Calu3 (cell line): ENCODE measurements around the gene ZFPM1. TPM values are rescaled to one million over a fixed set of nuclear protein-coding genes. Genes with fewer than 3 reads are reported as not detected.

Experiments used
- BruUV-seq: library from RNA; stranded (reverse); fragments of 400-500 nt; replicated peaks from 2 replicates; lab custom pipeline; 2021; lab: Mats Ljungman, UMichigan
- CTCF ChIA-PET: fragments of 300-600 bp; sonication (Branson Sonifier 250); formaldehyde crosslinking; loops from one replicate; lab custom pipeline; 2022; ENCODE audit warnings: antibody characterized with exemption; lab: Charles Lee
- DNase-seq: peaks from one replicate; pipeline ENCODE4 v3.0.0; 2022
- H3K27ac Mint-ChIP-seq: one replicate; pipeline ENCODE4 v1.8.0; 2022; ENCODE audit warnings: mixed read lengths; ENCODE audit not compliant: unreplicated experiment
- H3K27me3 Mint-ChIP-seq: one replicate; pipeline ENCODE4 v1.8.0; 2022; ENCODE audit warnings: mixed read lengths; ENCODE audit not compliant: unreplicated experiment
- H3K36me3 Mint-ChIP-seq: one replicate; pipeline ENCODE4 v1.8.0; 2022; ENCODE audit warnings: mild to moderate bottlenecking, moderate library complexity, mixed read lengths; ENCODE audit not compliant: insufficient read depth, unreplicated experiment
- H3K4me1 Mint-ChIP-seq: one replicate; pipeline ENCODE4 v1.8.0; 2022; ENCODE audit warnings: mild to moderate bottlenecking, low read depth, mixed read lengths; ENCODE audit not compliant: unreplicated experiment
- H3K4me3 Mint-ChIP-seq: one replicate; pipeline ENCODE4 v1.8.0; 2022; ENCODE audit warnings: mild to moderate bottlenecking, low read depth, moderate library complexity, mixed read lengths; ENCODE audit not compliant: unreplicated experiment
- H3K9me3 Mint-ChIP-seq: one replicate; pipeline ENCODE4 v1.8.0; 2022; ENCODE audit warnings: low read depth, mixed read lengths; ENCODE audit not compliant: unreplicated experiment
- intact Hi-C: fragments of 100-400 bp; cut with micrococcal nuclease; formaldehyde crosslinking; loops from one replicate; pipeline ENCODE4 v1.10.0; 2022; ENCODE audit not compliant: unreplicated experiment
- total RNA-seq: library from RNA; stranded (reverse); gene quantifications from 2 replicates; pipeline ENCODE4 v1.2.3, GENCODE V29; 2022
- TF ChIP-seq, protein P1 (sequence below): fragments of 200-600 bp; IDR thresholded peaks from one replicate; pipeline ENCODE4 v1.8.0; 2022; ENCODE audit warnings: antibody characterized with exemption; ENCODE audit not compliant: unreplicated experiment

The ZFPM1 gene
- total RNA-seq, 1 experiment from 2014 or later = 3.1 TPM

DNA sequence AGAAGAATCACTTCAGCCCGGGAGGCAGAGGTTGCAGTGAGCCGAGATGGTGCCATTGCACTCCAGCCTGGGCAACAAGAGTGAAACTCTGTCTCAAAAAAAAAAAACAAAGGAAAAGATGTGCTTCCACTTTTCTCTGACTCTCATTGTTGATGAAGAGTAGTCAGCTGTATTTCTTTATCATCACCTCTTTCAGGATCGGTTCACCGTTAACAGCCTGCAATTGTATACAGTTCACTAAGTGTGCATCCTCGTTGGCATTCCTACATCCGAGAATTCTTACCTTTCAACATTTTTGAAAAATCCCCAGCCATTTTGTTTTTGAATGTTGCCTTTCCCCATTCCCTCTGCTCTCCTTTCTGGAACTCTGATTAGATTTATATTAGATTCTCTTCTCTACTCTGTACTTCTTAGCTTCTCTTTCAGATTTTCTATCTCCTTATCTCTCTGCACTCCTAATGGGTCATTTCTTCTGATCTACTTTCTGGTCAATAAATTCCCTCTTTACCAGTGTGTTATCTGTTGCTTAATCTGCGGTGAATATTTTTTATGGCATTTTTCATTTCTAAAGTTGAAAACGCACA is 90.2 kb downstream of the ZFPM1 start:
- H3K27ac Mint-ChIP-seq = no peak overlapping the region
- intact Hi-C loops = no loop called here

DNA sequence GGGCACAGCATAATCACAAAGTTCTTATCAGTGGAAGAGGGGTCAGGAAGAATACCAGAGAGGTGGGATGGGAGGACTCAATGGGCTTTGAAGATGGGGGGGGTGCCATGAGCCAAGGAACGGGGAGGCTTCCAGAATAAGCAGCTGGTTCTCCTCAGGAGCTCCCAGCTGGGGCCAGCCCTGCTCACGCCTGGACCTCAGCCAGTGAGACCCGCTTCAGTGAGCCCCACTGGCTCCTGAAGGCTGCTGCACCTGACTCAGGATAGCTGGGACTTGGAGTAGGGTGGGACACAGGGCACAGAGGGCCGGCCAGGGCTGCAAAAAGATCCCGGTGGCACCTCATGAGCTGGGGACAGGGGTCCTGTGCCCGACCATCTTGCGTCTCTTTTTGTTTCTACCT is 92.7 kb downstream of the ZFPM1 start:
- Mint-ChIP-seq H3K36me3 (no peaks in the 10 kb centered on the region), H3K27me3 (peaks cover 86% of the 10 kb centered on the region), H3K4me3 (no peak overlapping the region), H3K27ac (no peak overlapping the region), H3K9me3 (peaks cover 4% of the 10 kb centered on the region), H3K4me1 (no peaks in the 10 kb centered on the region)
- DNase-seq = no peak
- CTCF ChIA-PET = interaction anchor here (0.6 kb wide), 1 partner anchor 616 kb away, joined by 5 read pairs; no protein-coding TSS in a partner anchor
- no TSS peak for BruUV-seq
- TF ChIP-seq, protein P1, sequence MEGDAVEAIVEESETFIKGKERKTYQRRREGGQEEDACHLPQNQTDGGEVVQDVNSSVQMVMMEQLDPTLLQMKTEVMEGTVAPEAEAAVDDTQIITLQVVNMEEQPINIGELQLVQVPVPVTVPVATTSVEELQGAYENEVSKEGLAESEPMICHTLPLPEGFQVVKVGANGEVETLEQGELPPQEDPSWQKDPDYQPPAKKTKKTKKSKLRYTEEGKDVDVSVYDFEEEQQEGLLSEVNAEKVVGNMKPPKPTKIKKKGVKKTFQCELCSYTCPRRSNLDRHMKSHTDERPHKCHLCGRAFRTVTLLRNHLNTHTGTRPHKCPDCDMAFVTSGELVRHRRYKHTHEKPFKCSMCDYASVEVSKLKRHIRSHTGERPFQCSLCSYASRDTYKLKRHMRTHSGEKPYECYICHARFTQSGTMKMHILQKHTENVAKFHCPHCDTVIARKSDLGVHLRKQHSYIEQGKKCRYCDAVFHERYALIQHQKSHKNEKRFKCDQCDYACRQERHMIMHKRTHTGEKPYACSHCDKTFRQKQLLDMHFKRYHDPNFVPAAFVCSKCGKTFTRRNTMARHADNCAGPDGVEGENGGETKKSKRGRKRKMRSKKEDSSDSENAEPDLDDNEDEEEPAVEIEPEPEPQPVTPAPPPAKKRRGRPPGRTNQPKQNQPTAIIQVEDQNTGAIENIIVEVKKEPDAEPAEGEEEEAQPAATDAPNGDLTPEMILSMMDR = no peak
- intact Hi-C loops = no loop called here

More for the DNA sequence above, 90.2 kb downstream of the ZFPM1 start:
- Mint-ChIP-seq H3K4me3 (no peak overlapping the region), H3K4me1 (no peaks in the 10 kb centered on the region), H3K27me3 (peaks cover 87% of the 10 kb centered on the region), H3K36me3 (no peaks in the 10 kb centered on the region), H3K9me3 (peaks cover 4% of the 10 kb centered on the region)
- TF ChIP-seq, protein P1 = no peak
- no TSS peak for BruUV-seq
- CTCF ChIA-PET = interaction anchor here (0.7 kb wide), 1 partner anchor 458 kb away, joined by 6 read pairs; no protein-coding TSS in a partner anchor
- DNase-seq = no peak

GRCh38 chr16:88548131-88548874 is 95.2 kb downstream of the ZFPM1 start:
- Mint-ChIP-seq H3K27me3 (peaks cover 79% of the 10 kb centered on the region), H3K4me3 (no peak overlapping the region), H3K9me3 (peaks cover 4% of the 10 kb centered on the region), H3K4me1 (no peaks in the 10 kb centered on the region), H3K27ac (no peak overlapping the region), H3K36me3 (peaks cover 7% of the 10 kb centered on the region)
- TF ChIP-seq, protein P1 = no peak
- BruUV-seq = no TSS peak
- CTCF ChIA-PET = no interaction called here
- intact Hi-C loops = no loop called here
- DNase-seq = no peak

- BruUV-seq = no TSS peak
These were observed 95.9 kb downstream of the ZFPM1 start for GRCh38 chr16:88548985-88549384.

More at GRCh38 chr16:88548985-88549384, 95.9 kb downstream of the ZFPM1 start:
- Mint-ChIP-seq H3K9me3 (no peaks in the 10 kb centered on the region), H3K36me3 (peaks cover 7% of the 10 kb centered on the region), H3K4me3 (no peak overlapping the region), H3K27me3 (peaks cover 79% of the 10 kb centered on the region), H3K27ac (no peak overlapping the region), H3K4me1 (no peaks in the 10 kb centered on the region)
- intact Hi-C loops = no loop called here
- DNase-seq = no peak
- CTCF ChIA-PET = interaction anchor here (0.6 kb wide), 1 partner anchor 1186 kb away, joined by 3 read pairs; no protein-coding TSS in a partner anchor
- TF ChIP-seq, protein P1 = no peak
